Astrocyte of the cerebellum (primary cell): Measurements from ENCODE around the gene RPL36A.
A peak's percentile ranks its signal among the peaks of the same experiment; 100 is the strongest.

Source experiments
- DNase-seq: peaks from one replicate; pipeline ENCODE4 v3.0.0-alpha.2; 2011; ENCODE audit warnings: low read depth
- H3K4me3 ChIP-seq: 2 replicates; pipeline ENCODE4 v1.5.1; 2011; ENCODE audit warnings: mild to moderate bottlenecking, low read depth, low read length, moderate library complexity
- CTCF ChIP-seq: IDR thresholded peaks from 2 replicates; pipeline ENCODE4 v1.5.1; 2012; ENCODE audit warnings: low read length, low read depth, moderate library complexity, mild to moderate bottlenecking; ENCODE audit errors: missing control alignments
- in situ Hi-C: cut with HindIII; loops from 2 replicates; pipeline ENCODE4 v1.10.0; 2017; ENCODE audit warnings: low sequenced_read_pairs

The RPL36A gene

GRCh38 chrX:101399825-101400224, 9.0 kb downstream of the RPL36A start:
- DNase-seq = no peak
- TF ChIP-seq CTCF = no peak
- in situ Hi-C loops = no loop called here
- no peak overlapping the region for H3K4me3 ChIP-seq

GRCh38 chrX:101407167-101407747, 16.4 kb downstream of the RPL36A start:
- in situ Hi-C loops = no loop called here

GRCh38 chrX:101407748-101408531, 17.1 kb downstream of the RPL36A start, which contains the start of the genes GLA and HNRNPH2:
Gene GLA (minus strand): TSS chrX:101407925. CDS start chrX:101407903, 22 bp downstream.
Gene HNRNPH2 (plus strand): TSS chrX:101408222. CDS start chrX:101411989, 3,767 bp downstream.
- in situ Hi-C loops = no loop called here
- peak within 1 kb of the TSS; percentile 74 for H3K4me3 ChIP-seq
- no peak for TF ChIP-seq CTCF
- peak; percentile 97 for DNase-seq

More at GRCh38 chrX:101407167-101407747, 16.4 kb downstream of the RPL36A start:
- peak overlapping the region; percentile 74 for H3K4me3 ChIP-seq
- no peak for TF ChIP-seq CTCF
- DNase-seq = no peak

GRCh38 chrX:101408532-101408841, 17.7 kb downstream of the RPL36A start:
- no peak for TF ChIP-seq CTCF
- H3K4me3 ChIP-seq = peak overlapping the region; percentile 74
- in situ Hi-C loops = no loop called here
- DNase-seq = no peak

GRCh38 chrX:101409043-101409442, 18.2 kb downstream of the RPL36A start:
- DNase-seq = no peak
- TF ChIP-seq CTCF = no peak
- peak overlapping the region; percentile 74 for H3K4me3 ChIP-seq
- in situ Hi-C loops = no loop called here

GRCh38 chrX:101410461-101410860, 19.6 kb downstream of the RPL36A start:
- no peak for TF ChIP-seq CTCF
- peak overlapping the region; percentile 24 for H3K4me3 ChIP-seq
- no peak for DNase-seq

More at GRCh38 chrX:101410461-101410860, 19.6 kb downstream of the RPL36A start:
- in situ Hi-C loops = no loop called here
